Nephron (organoid): Measurements from ENCODE around the gene NMUR1.
A peak's percentile ranks its signal among the peaks of the same experiment; 100 is the strongest.

Experiments used
- H3K27ac Mint-ChIP-seq, 3 experiments: 2 replicates each; pipeline ENCODE4 v1.8.0; 2020; ENCODE audit warnings: mixed read lengths in 3 of 3, mild to moderate bottlenecking in 2 of 3, moderate library complexity in 1 of 3
- H3K27me3 Mint-ChIP-seq: 2 replicates; pipeline ENCODE4 v1.8.0; 2021; ENCODE audit warnings: low read depth, mild to moderate bottlenecking, moderate library complexity, mixed read lengths
- H3K36me3 Mint-ChIP-seq: 2 replicates; pipeline ENCODE4 v1.8.0; 2020; ENCODE audit warnings: low read depth, mixed read lengths
- H3K4me1 Mint-ChIP-seq: 2 replicates; pipeline ENCODE4 v1.8.0; 2020; ENCODE audit warnings: mixed read lengths
- H3K4me3 Mint-ChIP-seq, 3 experiments: 2 replicates each; pipeline ENCODE4 v1.8.0; 2020; ENCODE audit warnings: mild to moderate bottlenecking in 3 of 3, mixed read lengths in 3 of 3, moderate library complexity in 2 of 3
- H3K9me3 Mint-ChIP-seq: 2 replicates; pipeline ENCODE4 v1.8.0; 2020; ENCODE audit warnings: mixed read lengths
- CTCF ChIP-seq, 3 experiments: fragments of 200-600 bp; sonication (generic); IDR thresholded peaks; one replicate each; pipeline ENCODE4 v1.5.0; 2021; ENCODE audit warnings: antibody characterized with exemption in 3 of 3; ENCODE audit not compliant: unreplicated experiment in 3 of 3

The NMUR1 gene

GRCh38 chr2:231513746-231514224 is 16.5 kb downstream of the NMUR1 start:
- peaks cover 5% of the 10 kb centered on the region for H3K27me3 Mint-ChIP-seq
- peak overlapping the region; percentile 95 to 97 (median 97) for H3K4me3 Mint-ChIP-seq
- peak overlapping the region; percentile 89 to 96 (median 89) for H3K27ac Mint-ChIP-seq
- peaks cover 19% of the 10 kb centered on the region for H3K4me1 Mint-ChIP-seq
- no peak for TF ChIP-seq CTCF (IDR thresholded peaks at IDR 0.05; ENCODE audit: unreplicated experiment in 3 of 3)
- H3K9me3 Mint-ChIP-seq, result no peaks in the 10 kb centered on the region
- no peaks in the 10 kb centered on the region for H3K36me3 Mint-ChIP-seq

- H3K27ac Mint-ChIP-seq, result peak overlapping the region; percentile 62 to 91 (median 75)
- peak overlapping the region; percentile 67 to 81 (median 78) for H3K4me3 Mint-ChIP-seq
- TF ChIP-seq CTCF (IDR thresholded peaks at IDR 0.05; ENCODE audit: unreplicated experiment in 3 of 3), result no peak
- no peaks in the 10 kb centered on the region for H3K9me3 Mint-ChIP-seq
- no peaks in the 10 kb centered on the region for H3K36me3 Mint-ChIP-seq
- peaks cover 19% of the 10 kb centered on the region for H3K4me1 Mint-ChIP-seq
- peaks cover 5% of the 10 kb centered on the region for H3K27me3 Mint-ChIP-seq
Measured at GRCh38 chr2:231512222-231512621, 18.0 kb downstream of the NMUR1 start.

- Mint-ChIP-seq H3K4me1 (no peaks in the 10 kb centered on the region), H3K27ac (no peak overlapping the region), H3K4me3 (no peak overlapping the region), H3K27me3 (no peaks in the 10 kb centered on the region), H3K36me3 (no peaks in the 10 kb centered on the region), H3K9me3 (no peaks in the 10 kb centered on the region)
- no peak for TF ChIP-seq CTCF (IDR thresholded peaks at IDR 0.05; ENCODE audit: unreplicated experiment in 3 of 3)
Measured at GRCh38 chr2:231503766-231504165, 26.5 kb downstream of the NMUR1 start.

GRCh38 chr2:231502596-231502995 is 27.6 kb downstream of the NMUR1 start:
- no peaks in the 10 kb centered on the region for H3K36me3 Mint-ChIP-seq
- H3K27ac Mint-ChIP-seq, result no peak overlapping the region
- no peaks in the 10 kb centered on the region for H3K27me3 Mint-ChIP-seq
- no peaks in the 10 kb centered on the region for H3K4me1 Mint-ChIP-seq
- TF ChIP-seq CTCF (IDR thresholded peaks at IDR 0.05; ENCODE audit: unreplicated experiment in 3 of 3), result no peak
- no peak overlapping the region for H3K4me3 Mint-ChIP-seq
- no peaks in the 10 kb centered on the region for H3K9me3 Mint-ChIP-seq

GRCh38 chr2:231497651-231498050 is 32.6 kb downstream of the NMUR1 start:
- no peak for TF ChIP-seq CTCF (IDR thresholded peaks at IDR 0.05; ENCODE audit: unreplicated experiment in 3 of 3)
- Mint-ChIP-seq H3K9me3 (no peaks in the 10 kb centered on the region), H3K27ac (no peak overlapping the region), H3K36me3 (no peaks in the 10 kb centered on the region), H3K4me3 (no peak overlapping the region), H3K27me3 (no peaks in the 10 kb centered on the region), H3K4me1 (no peaks in the 10 kb centered on the region)

- no peak for TF ChIP-seq CTCF (IDR thresholded peaks at IDR 0.05; ENCODE audit: unreplicated experiment in 3 of 3)
- Mint-ChIP-seq H3K4me1 (no peaks in the 10 kb centered on the region), H3K9me3 (no peaks in the 10 kb centered on the region), H3K36me3 (peaks cover 2% of the 10 kb centered on the region), H3K27ac (no peak overlapping the region), H3K27me3 (no peaks in the 10 kb centered on the region), H3K4me3 (no peak overlapping the region)
Measured at GRCh38 chr2:231494669-231495068, 35.6 kb downstream of the NMUR1 start.
